ENCODE measurements around the gene OR51E1.
A peak's percentile ranks its signal among the peaks of the same experiment; 100 is the strongest.

GRCh38 chr11:4636962-4637661 is 6.7 kb upstream of the OR51E1 start, which contains the start of gene OR51D1:
- TF ChIP-seq CTCF (IDR thresholded peaks at IDR 0.05; ENCODE audit: borderline replicate concordance, extremely low read depth, low read length, poor library complexity, severe bottlenecking) (peak; percentile 90), EZH2 (IDR thresholded peaks at IDR 0.05; ENCODE audit: borderline replicate concordance, low read depth, low read length, severe bottlenecking) (no peak)

All from DND-41 (cell line).